SK-N-SH (cell line): ENCODE measurements around the gene ATP6V1B1.

Experiments used
- CTCF ChIP-seq: fragments of 200-600 bp; sonication (generic); IDR thresholded peaks from 2 replicates; pipeline ENCODE4 v1.6.1; 2017; ENCODE audit warnings: antibody characterized with exemption, mild to moderate bottlenecking, moderate library complexity
- EZH2phosphoT487 ChIP-seq: fragments of 200-600 bp; sonication (generic); IDR thresholded peaks from 2 replicates; pipeline ENCODE4 v1.6.1; 2017; ENCODE audit warnings: low read depth, mixed run types, mild to moderate bottlenecking, antibody characterized with exemption, moderate library complexity, borderline replicate concordance
- RAD21 ChIP-seq: IDR thresholded peaks from 2 replicates; pipeline ENCODE4 v1.6.1; 2012; ENCODE audit warnings: mild to moderate bottlenecking, low read length
- TAF1 ChIP-seq: IDR thresholded peaks from 2 replicates; pipeline ENCODE4 v1.6.1; 2012; ENCODE audit warnings: low read depth, mild to moderate bottlenecking, low read length, moderate library complexity, borderline replicate concordance

- TF ChIP-seq RAD21 (peak; percentile 15; the same call in 1 of the 2 replicates), TAF1 (no peak), CTCF (peak; percentile 40), EZH2phosphoT487 (no peak)
Observed at GRCh38 chr2:70923378-70924015, 12.2 kb upstream of the ATP6V1B1 start.
